HG02623 (cell line): ENCODE measurements around the gene HIVEP3.
A peak's percentile ranks its signal among the peaks of the same experiment; 100 is the strongest.

Experiments
- ATAC-seq: cut with Tn5 transposase; IDR thresholded peaks from one replicate; pipeline ENCODE4 v1.9.1; 2021; ENCODE audit warnings: moderate library complexity; ENCODE audit not compliant: unreplicated experiment

Gene HIVEP3

GRCh38 chr1:41766041-41766440 lies 152.7 kb downstream of the HIVEP3 start:
- no peak for ATAC-seq

- ATAC-seq: no peak
These were observed 153.6 kb downstream of the HIVEP3 start for GRCh38 chr1:41765152-41765551.

- ATAC-seq: no peak
These were observed 154.1 kb downstream of the HIVEP3 start for GRCh38 chr1:41764656-41765055.

DNA sequence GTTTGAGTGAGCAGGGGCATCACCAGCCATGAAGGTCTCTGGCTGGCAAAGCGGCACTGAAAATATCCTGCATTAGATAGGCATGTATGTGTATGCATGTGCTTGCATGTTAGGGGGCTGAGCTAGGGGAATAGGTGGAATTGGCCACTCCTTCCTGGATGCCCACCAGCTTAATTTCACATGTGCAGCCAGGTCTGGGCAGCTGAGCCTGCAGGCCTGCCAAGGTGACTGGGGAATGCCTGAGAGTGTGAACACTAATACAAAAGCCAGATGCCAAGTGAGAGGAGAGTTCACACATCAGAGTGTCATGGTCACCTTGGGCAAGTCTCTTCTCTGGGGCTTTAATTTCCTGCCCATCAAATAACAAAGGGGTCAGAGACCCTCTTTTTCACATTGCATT lies 155.9 kb downstream of the HIVEP3 start:
- no peak for ATAC-seq

GRCh38 chr1:41762251-41762650 lies 156.5 kb downstream of the HIVEP3 start:
- ATAC-seq: no peak

DNA sequence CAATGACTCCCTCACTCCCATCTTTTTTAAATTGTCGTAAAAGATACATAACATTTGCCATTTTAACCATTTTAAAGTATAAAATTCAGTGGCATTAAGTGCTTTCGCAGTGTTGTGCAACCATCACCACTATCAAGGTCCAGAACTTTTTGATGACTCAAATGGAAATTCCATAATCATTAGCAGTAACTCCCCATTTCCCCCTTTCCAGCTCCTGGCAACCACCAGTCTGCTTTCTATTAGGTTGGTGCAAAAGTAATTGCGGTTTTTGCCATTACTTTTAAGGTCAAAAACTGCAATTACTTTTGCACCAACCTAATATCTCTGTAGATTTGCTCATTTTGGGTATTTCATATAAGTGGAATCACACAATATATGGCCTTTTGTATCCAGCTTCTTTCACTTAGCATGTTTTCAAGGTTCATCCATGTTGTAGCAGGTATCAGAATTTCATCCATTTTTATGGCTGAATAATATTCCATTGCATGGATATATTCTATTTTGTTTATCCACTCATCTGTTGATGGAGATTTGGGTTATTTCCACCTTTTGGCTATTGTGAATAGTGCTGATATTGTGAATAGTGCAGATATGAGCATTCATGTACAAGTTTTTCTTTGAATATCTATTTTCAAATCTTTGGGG lies 159.7 kb downstream of the HIVEP3 start:
- ATAC-seq: no peak

GRCh38 chr1:41758500-41758899 lies 160.2 kb downstream of the HIVEP3 start:
- no peak for ATAC-seq

DNA sequence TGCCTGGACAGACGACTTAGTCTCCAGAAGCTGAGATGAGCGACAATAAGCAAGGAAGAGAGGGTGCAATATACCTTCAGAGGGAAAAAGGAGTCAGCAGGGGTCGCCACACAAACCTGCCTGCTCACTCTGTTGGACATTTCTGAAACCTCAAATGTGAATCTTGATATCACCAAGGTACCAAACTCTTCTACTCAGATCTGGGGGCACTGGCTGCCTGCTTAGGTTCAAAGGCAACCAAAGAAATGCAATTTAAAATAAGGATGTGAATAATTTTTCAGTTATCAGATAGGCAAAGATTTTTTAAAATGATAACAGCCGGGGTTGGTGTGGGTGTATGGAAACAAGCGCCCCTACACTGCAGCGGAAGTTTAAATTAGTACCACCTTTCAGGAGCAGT lies 164.2 kb downstream of the HIVEP3 start:
- ATAC-seq: no peak

GRCh38 chr1:41752514-41753170 lies 166.1 kb downstream of the HIVEP3 start:
- ATAC-seq: no peak

DNA sequence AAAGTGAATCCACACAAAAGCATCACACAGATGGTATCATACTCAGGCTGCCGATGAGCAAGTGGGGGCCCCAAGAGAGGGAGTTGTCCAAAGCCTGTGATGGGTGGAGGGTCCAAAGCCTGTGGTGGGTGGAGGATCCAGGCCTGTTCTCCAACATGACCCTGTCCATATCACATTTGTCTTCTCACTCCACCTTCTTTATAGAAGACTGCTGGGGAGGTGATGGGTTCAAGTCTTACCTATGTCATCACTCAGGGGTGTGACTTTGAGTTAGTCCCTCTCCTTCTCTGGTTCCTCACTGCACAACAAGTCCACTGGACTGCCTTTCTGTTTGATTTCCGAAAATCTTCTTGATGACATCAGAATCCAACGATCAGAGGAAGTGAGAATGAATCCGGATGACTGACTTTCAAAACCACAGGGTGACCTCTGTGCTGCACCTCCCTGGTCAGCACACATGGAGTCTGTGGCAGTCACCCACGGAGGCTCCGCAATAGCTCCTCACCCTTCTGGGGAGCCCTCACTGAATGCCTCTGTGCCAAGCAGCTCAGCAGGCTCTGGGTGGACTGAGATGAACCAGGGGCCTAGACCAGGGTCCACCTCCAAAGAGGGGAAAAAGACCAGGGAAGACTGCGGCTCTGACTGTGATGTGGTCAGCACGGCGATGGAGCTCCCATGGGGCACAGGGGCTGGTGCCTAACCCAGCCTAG lies 166.8 kb downstream of the HIVEP3 start:
- no peak for ATAC-seq

DNA sequence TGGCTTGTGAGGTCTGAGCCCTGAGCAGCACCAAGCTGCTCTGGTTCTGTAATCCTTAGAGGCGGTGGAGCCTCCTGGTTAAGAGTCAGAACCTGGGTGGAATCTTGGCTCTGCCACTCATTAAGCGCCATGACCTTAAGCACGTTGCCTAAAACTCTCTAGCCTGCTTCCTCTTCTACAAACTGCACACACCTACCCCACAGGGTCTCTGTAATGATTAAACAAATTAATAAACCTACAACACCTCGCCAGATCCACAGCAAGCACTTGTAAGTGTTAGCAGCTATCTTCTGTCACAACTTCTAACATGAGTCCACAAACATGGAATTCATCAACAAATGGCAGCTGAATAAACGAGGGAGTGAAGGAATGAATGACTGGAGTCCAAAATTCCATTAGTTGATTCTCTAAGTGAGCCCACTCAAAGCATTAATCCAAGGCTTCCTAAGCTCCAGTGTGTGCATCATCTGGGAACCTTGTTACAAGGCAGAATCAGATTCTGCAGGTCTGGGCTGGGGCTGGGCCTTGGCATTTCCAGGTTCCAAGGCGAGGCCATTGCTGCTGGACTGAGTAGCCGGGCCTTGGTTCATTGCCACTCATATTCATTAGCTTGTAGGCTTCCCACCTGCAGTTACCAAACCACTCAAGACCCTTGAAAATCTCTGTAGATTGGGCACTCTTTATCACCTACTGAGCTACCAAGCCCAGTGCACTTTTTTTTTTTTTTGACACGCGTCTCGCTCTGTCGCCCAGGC lies 168.6 kb downstream of the HIVEP3 start:
- no peak for ATAC-seq

GRCh38 chr1:41745022-41745421 lies 173.7 kb downstream of the HIVEP3 start:
- ATAC-seq: no peak

GRCh38 chr1:41743366-41743765 lies 175.4 kb downstream of the HIVEP3 start:
- ATAC-seq: no peak

DNA sequence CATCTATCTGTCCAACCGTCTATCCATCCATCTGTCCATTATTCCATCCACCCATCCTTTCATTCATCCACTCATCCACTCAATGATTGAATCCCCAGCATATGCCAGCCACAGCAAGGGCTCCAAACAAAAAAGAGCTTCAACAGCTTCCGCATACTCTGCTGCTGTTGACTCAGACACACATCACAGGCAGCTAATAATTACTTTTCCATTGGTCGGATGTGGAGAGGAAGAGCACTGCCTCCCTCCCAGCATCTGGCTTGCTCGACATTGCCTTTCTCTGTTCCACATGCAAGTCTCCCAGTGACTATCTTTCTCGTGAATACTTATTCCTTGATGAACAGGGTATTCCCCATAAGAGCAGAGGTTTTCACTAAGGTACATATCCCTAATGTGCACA lies 176.5 kb downstream of the HIVEP3 start:
- no peak for ATAC-seq

DNA sequence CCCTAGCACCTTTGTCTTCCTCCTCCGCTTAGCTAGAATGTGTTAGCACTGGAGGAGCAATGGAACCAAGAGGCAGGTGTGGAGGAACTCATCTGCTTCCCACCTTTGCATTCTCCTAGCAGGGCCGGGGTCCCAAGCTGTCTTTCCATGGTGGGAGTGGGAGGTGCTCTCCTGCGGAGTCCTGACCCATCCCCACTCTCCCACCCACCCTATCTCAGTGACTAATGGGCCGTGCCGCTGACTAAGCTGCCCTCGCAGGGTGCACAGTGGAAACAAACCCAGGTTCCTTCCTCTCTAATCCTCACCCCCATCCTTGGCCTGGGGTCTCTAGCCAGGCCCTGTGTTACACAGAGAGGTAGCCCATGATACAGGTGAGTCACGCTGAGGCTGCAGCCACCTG lies 177.5 kb downstream of the HIVEP3 start:
- ATAC-seq: no peak

GRCh38 chr1:41740630-41741239 lies 178.0 kb downstream of the HIVEP3 start:
- no peak for ATAC-seq

DNA sequence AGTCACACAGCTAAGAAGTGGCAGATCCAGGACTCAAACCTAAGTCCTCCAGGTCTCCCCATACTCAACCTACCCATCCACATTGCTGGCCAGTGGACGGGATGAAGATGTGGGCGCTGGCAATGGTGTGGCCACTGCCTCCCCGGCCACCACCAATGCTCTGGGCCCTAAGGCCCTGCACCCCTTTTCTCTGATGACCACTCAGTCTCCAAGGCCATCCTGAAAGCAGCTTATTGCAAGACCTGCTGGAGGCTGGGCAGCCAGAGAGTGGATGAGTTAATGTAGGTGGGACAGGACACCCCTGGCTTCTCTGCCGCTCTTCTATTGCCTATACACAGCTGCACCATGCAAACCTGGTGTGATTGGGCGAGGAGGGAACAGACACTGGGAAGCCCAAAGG lies 178.7 kb downstream of the HIVEP3 start:
- no peak for ATAC-seq

DNA sequence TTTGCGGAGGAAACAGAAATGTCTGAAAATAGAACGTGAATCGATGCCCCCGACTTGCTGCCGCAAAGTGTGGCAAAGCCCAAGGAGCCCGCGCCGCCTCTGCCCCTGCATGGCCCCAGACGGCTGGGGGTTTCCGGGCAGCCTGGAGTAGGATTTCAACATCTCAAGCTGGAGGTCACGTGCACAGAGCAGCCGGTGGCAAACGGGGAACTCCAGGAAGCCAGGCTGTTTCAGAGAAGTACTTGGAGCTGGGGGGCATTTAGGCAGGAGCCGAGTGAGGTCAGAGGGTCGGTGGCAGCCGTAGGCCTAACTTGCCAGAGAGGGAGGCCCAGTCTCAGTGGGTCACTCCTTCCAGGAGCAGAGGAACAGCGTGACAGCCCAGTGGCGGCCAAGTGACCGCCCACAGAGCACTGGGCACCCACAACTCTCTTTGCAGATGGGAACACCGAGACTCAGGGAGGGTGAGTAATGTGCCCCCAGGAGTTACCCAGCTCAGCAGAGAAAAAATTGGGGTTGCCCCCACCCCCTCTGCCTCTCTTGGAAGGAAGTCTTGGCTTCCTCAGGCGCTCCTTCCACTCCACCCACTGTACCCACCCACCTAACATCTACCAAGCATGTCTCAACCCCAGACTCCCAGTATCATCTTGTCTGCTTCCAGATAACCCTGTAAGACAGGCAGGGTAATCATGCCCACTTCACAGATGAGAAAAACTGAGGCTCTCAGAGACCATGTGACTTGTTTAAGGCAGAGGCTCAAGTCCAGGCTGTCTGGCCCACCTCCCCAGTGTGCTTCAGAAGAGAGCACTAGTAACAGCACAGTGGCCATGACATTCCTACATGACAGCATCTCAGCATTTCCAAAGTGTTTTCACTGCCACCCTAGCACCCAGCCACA lies 179.4 kb downstream of the HIVEP3 start:
- peak; percentile 54 for ATAC-seq

DNA sequence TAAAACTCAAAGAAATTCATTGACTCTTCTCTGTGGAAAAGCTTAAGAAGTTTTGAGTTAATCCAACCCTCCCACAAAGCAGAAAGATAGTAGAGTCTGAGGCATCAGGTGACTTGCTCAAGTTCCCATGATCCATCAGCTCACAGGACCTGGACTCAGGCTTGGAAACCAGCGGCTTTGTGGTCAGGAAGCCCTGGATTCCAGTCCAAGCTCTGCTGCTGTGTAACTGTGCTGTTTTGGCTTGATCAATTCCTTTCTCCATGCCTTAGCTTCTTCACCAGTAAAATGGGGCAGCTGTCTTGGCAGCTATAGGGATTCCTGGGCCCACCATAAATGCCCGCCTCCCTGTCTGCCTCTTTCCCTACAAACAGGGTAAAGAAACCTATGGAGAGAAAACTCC lies 180.2 kb downstream of the HIVEP3 start:
- no peak for ATAC-seq

GRCh38 chr1:41738006-41738405 lies 180.7 kb downstream of the HIVEP3 start:
- no peak for ATAC-seq
